Duodenal mucosa (tissue), 2 donors: Measurements from ENCODE around the gene LHCGR.
"Not testable (repeated sequence)": the region's sequence is repeated elsewhere in the genome, so short reads cannot be mapped to it uniquely, and the experiment has no call there.

Experiments
- H3K27ac ChIP-seq: one replicate; pipeline ENCODE4 v1.7.0; 2013; ENCODE audit warnings: low read depth, low read length
- H3K27me3 ChIP-seq, 2 donors: one replicate each; pipeline ENCODE4 v1.7.0; 2013; ENCODE audit warnings: low read length in 2 of 2, control low read depth in 1 of 2; ENCODE audit not compliant: insufficient read depth in 2 of 2, control insufficient read depth in 1 of 2
- H3K36me3 ChIP-seq, 2 donors: one replicate each; pipeline ENCODE4 v1.7.0; 2013; ENCODE audit warnings: low read length in 2 of 2, control low read depth in 1 of 2; ENCODE audit not compliant: insufficient read depth in 2 of 2, control insufficient read depth in 1 of 2
- H3K4me1 ChIP-seq, 2 donors: one replicate each; pipeline ENCODE4 v1.7.0; 2013; ENCODE audit warnings: low read length in 2 of 2, control low read depth in 1 of 2; ENCODE audit not compliant: insufficient read depth in 2 of 2, control insufficient read depth in 1 of 2
- H3K4me3 ChIP-seq, 2 donors: one replicate each; pipeline ENCODE4 v1.7.0; 2013; ENCODE audit warnings: low read length in 2 of 2, low read depth in 1 of 2
- H3K9ac ChIP-seq, 2 donors: one replicate each; pipeline ENCODE4 v1.7.0; 2013; ENCODE audit warnings: low read length in 2 of 2, low read depth in 1 of 2
- H3K9me3 ChIP-seq, 2 donors: one replicate each; pipeline ENCODE4 v1.7.0; 2013; ENCODE audit warnings: low read length in 2 of 2, control low read depth in 1 of 2; ENCODE audit not compliant: control insufficient read depth in 1 of 2

LHCGR gene

GRCh38 chr2:48713647-48714046, 41.9 kb downstream of the LHCGR start:
- no peak overlapping the region for H3K4me3 ChIP-seq
- no peaks in the 10 kb centered on the region for H3K9me3 ChIP-seq
- H3K9ac ChIP-seq, result no peak overlapping the region
- no peaks in the 10 kb centered on the region for H3K36me3 ChIP-seq
- H3K27ac ChIP-seq, result no peak overlapping the region
- H3K4me1 ChIP-seq, result peaks cover 0 to 4% of the 10 kb centered on the region in 2 donors
- H3K27me3 ChIP-seq, result no peaks in the 10 kb centered on the region

GRCh38 chr2:48712151-48712550, 43.4 kb downstream of the LHCGR start:
- H3K36me3 ChIP-seq, result no peaks in the 10 kb centered on the region
- peaks cover 0 to 4% of the 10 kb centered on the region in 2 donors for H3K4me1 ChIP-seq
- no peak overlapping the region for H3K4me3 ChIP-seq
- no peaks in the 10 kb centered on the region for H3K27me3 ChIP-seq
- H3K27ac ChIP-seq, result no peak overlapping the region
- H3K9ac ChIP-seq, result no peak overlapping the region
- H3K9me3 ChIP-seq, result no peaks in the 10 kb centered on the region

GRCh38 chr2:48711343-48711742, 44.2 kb downstream of the LHCGR start:
- Histone ChIP-seq H3K9me3 (no peaks in the 10 kb centered on the region), H3K4me1 (peaks cover 0 to 4% of the 10 kb centered on the region in 2 donors), H3K4me3 (no peak overlapping the region), H3K36me3 (no peaks in the 10 kb centered on the region), H3K27me3 (no peaks in the 10 kb centered on the region), H3K9ac (no peak overlapping the region), H3K27ac (no peak overlapping the region)

GRCh38 chr2:48709096-48710034, 46.2 kb downstream of the LHCGR start:
- Histone ChIP-seq H3K4me1 (no peaks in the 10 kb centered on the region), H3K9me3 (no peaks in the 10 kb centered on the region), H3K9ac (no peak overlapping the region), H3K36me3 (no peaks in the 10 kb centered on the region), H3K27ac (no peak overlapping the region), H3K4me3 (no peak overlapping the region), H3K27me3 (no peaks in the 10 kb centered on the region)

- no peak overlapping the region for H3K9ac ChIP-seq
- no peaks in the 10 kb centered on the region for H3K36me3 ChIP-seq
- H3K4me1 ChIP-seq, result no peaks in the 10 kb centered on the region
- no peak overlapping the region for H3K27ac ChIP-seq
- no peaks in the 10 kb centered on the region for H3K9me3 ChIP-seq
- H3K4me3 ChIP-seq, result no peak overlapping the region
- H3K27me3 ChIP-seq, result no peaks in the 10 kb centered on the region
Measured at GRCh38 chr2:48707466-48707865, 48.1 kb downstream of the LHCGR start.

GRCh38 chr2:48703621-48704020, 51.9 kb downstream of the LHCGR start:
- not testable (repeated sequence) for H3K4me1 ChIP-seq, H3K27ac ChIP-seq, H3K27me3 ChIP-seq, H3K9me3 ChIP-seq, H3K4me3 ChIP-seq, H3K36me3 ChIP-seq, H3K9ac ChIP-seq

- H3K27ac ChIP-seq, result no peak overlapping the region
- no peaks in the 10 kb centered on the region for H3K9me3 ChIP-seq
- no peak overlapping the region for H3K9ac ChIP-seq
Measured at GRCh38 chr2:48699348-48699930, 56.1 kb downstream of the LHCGR start.

GRCh38 chr2:48696881-48697280, 58.6 kb downstream of the LHCGR start:
- Histone ChIP-seq H3K9me3 (no peaks in the 10 kb centered on the region), H3K4me3 (no peak overlapping the region), H3K27me3 (no peaks in the 10 kb centered on the region), H3K36me3 (no peaks in the 10 kb centered on the region), H3K27ac (no peak overlapping the region), H3K4me1 (no peaks in the 10 kb centered on the region), H3K9ac (no peak overlapping the region)

More at GRCh38 chr2:48699348-48699930, 56.1 kb downstream of the LHCGR start:
- Histone ChIP-seq H3K4me3 (no peak overlapping the region), H3K36me3 (no peaks in the 10 kb centered on the region), H3K27me3 (no peaks in the 10 kb centered on the region), H3K4me1 (no peaks in the 10 kb centered on the region)

- no peaks in the 10 kb centered on the region for H3K36me3 ChIP-seq
- no peaks in the 10 kb centered on the region for H3K4me1 ChIP-seq
- no peak overlapping the region for H3K27ac ChIP-seq
- no peak overlapping the region for H3K4me3 ChIP-seq
- H3K27me3 ChIP-seq, result no peaks in the 10 kb centered on the region
- no peaks in the 10 kb centered on the region for H3K9me3 ChIP-seq
- H3K9ac ChIP-seq, result no peak overlapping the region
Measured at GRCh38 chr2:48695991-48696390, 59.5 kb downstream of the LHCGR start.

GRCh38 chr2:48694149-48694548, 61.4 kb downstream of the LHCGR start:
- Histone ChIP-seq H3K36me3 (no peaks in the 10 kb centered on the region), H3K27ac (no peak overlapping the region), H3K4me3 (no peak overlapping the region), H3K9me3 (no peaks in the 10 kb centered on the region), H3K27me3 (no peaks in the 10 kb centered on the region), H3K9ac (no peak overlapping the region), H3K4me1 (no peaks in the 10 kb centered on the region)
